ENCODE results near the gene FREM1.

DNA sequence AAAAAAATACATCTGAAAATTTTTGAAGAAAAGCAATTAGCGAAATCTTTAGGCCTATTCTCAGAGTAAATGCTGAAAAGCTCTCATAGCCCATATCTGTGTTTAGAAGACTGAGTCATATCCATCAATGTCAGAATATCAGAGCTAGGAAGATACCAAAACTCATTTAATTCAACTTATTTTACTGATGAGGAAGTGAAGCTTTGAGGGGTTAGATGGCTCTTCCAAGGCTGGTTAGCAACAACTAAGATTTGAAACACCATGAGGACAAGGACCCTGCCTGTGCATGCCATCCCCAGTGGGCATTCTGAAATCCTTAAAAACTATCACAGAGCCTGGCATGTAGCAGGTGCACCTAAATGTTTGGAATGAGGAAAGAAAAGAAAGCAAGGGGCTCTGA, 2.5 kb downstream of the FREM1 start:
- TF ChIP-seq HDGF (IDR thresholded peaks at IDR 0.05; ENCODE audit: borderline replicate concordance) (no peak), SP1 (IDR thresholded peaks at IDR 0.05) (no peak)

All from HEK293T (cell line).